ENCODE measurements around the gene RALGAPB. TPM values are rescaled to one million over a fixed set of nuclear protein-coding genes. Genes with fewer than 3 reads are reported as not detected.

RALGAPB gene
- total RNA-seq, 1 donor from 2014 or later, result 20.8 TPM

DNA sequence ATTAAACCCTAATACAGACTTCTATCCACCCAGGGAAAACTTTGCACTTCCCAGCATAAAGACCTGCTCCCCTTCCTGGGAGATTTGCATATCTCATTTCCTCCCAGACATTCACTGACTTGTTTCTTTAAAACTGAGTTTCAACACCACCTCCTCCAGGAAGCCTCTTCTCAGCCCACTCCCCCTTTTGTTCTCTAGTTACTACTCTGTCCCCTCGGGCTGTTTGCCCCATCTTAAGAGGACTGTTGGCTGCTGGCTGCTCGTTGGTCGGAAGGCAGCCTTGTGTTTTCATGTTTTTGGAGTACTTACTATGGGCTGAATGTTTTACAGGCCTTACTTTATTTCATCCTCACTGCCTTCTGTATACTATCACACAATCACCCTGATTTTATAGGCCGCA is 135.5 kb downstream of the RALGAPB start:
- FAIRE-seq, result no peak
- Histone ChIP-seq H3K27me3 (ENCODE audit: control insufficient read depth, insufficient read depth, low read length) (no peaks in the 10 kb centered on the region), H3K4me3 (ENCODE audit: low read depth, low read length) (no peak overlapping the region), H3K36me3 (ENCODE audit: control insufficient read depth, insufficient read depth, low read length) (no peaks in the 10 kb centered on the region)
- DNase-seq (ENCODE audit: low read depth), result no peak
- TF ChIP-seq, protein P1, sequence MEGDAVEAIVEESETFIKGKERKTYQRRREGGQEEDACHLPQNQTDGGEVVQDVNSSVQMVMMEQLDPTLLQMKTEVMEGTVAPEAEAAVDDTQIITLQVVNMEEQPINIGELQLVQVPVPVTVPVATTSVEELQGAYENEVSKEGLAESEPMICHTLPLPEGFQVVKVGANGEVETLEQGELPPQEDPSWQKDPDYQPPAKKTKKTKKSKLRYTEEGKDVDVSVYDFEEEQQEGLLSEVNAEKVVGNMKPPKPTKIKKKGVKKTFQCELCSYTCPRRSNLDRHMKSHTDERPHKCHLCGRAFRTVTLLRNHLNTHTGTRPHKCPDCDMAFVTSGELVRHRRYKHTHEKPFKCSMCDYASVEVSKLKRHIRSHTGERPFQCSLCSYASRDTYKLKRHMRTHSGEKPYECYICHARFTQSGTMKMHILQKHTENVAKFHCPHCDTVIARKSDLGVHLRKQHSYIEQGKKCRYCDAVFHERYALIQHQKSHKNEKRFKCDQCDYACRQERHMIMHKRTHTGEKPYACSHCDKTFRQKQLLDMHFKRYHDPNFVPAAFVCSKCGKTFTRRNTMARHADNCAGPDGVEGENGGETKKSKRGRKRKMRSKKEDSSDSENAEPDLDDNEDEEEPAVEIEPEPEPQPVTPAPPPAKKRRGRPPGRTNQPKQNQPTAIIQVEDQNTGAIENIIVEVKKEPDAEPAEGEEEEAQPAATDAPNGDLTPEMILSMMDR (IDR thresholded peaks at IDR 0.05; ENCODE audit: insufficient read depth, low read length, severe bottlenecking), result no peak

DNA sequence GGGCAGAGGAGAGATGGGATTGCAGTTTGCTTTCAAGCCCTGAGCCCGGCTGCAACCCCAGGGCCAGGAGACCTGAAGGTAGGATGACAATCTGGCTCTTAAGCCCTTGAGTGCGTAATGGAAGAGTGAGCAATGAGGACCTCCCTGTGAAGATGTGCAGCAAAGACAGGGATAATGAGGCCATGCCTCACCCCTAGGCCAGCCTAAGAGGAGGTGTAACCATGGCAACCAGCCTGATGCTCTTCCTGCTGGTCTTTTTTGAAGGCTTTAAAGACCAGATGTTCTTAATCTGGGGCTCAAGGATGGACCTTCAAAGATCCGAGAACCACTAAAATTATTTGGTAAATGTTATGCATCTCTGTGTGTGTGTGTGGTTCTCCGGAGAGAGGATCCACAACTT is 137.2 kb downstream of the RALGAPB start:
- TF ChIP-seq, protein P1 (IDR thresholded peaks at IDR 0.05; ENCODE audit: insufficient read depth, low read length, severe bottlenecking), result no peak
- FAIRE-seq (no peak), DNase-seq (ENCODE audit: low read depth) (no peak)
- Histone ChIP-seq H3K4me3 (ENCODE audit: low read depth, low read length) (no peak overlapping the region), H3K36me3 (ENCODE audit: control insufficient read depth, insufficient read depth, low read length) (no peaks in the 10 kb centered on the region), H3K27me3 (ENCODE audit: control insufficient read depth, insufficient read depth, low read length) (no peaks in the 10 kb centered on the region)

DNA sequence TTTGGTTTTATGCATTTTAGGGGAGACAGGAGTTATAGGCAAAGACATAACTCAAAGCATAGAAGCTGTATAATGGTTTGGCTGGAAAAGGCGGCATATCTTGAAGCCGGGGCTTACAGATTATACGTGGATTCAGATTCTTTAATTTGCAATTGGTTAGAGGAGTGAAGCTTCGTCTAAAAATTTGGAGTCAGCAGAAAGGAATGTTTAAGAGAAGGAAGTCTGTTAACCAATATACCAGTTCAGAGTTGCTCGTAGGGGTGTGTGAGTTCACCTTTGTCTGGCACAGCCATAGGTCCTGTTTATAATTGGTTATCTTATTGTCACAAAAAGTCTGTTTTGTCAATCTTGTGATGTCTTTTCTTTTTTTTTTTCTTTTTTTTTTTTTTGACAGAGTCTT is 137.9 kb downstream of the RALGAPB start:
- FAIRE-seq, result no peak
- peak; percentile 73 for DNase-seq (ENCODE audit: low read depth)

DNA sequence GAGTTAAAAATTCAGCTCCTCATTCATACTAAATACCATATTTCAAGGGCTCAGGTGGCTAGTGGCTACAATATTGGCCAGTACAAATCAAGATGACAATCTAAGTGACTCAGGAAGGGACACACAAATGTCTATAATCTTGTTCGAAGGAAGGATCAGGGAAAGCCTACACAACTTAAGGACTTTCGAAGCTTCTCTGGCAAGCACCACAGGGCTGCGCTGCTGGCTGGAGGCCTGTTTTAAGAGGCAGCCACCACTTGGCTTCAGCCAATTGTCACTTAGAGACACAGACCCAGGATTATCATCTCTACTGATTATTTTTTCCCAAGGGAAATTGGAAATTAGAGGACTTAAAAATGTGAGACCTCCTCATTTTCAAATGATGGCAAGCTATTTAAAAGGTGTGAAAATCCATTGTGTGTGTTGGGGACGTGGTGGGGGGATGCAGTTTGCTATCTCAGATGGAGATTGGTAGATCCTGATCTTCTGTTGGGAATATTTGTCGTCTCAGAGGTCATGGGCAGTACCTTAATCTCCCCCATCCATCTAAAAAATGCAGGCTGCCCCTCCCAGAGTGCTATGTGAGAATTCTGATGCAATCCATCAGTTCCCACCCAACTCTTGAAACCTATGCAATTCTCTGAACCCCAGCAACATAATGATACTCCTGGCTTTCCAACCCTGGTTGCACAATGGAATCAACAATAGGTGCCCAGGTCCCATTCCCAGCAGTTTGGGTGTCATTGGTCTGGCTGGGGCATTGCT is 140.3 kb downstream of the RALGAPB start:
- DNase-seq (ENCODE audit: low read depth), result no peak
- no peak for FAIRE-seq
- no peaks in the 10 kb centered on the region for H3K27me3 ChIP-seq (ENCODE audit: control insufficient read depth, insufficient read depth, low read length)
- TF ChIP-seq, protein P1 (IDR thresholded peaks at IDR 0.05; ENCODE audit: insufficient read depth, low read length, severe bottlenecking), result no peak
- H3K4me3 ChIP-seq (ENCODE audit: low read depth, low read length), result no peak overlapping the region
- no peaks in the 10 kb centered on the region for H3K36me3 ChIP-seq (ENCODE audit: control insufficient read depth, insufficient read depth, low read length)

More for the DNA sequence above, 137.9 kb downstream of the RALGAPB start:
- Histone ChIP-seq H3K27me3 (ENCODE audit: control insufficient read depth, insufficient read depth, low read length) (no peaks in the 10 kb centered on the region), H3K36me3 (ENCODE audit: control insufficient read depth, insufficient read depth, low read length) (no peaks in the 10 kb centered on the region), H3K4me3 (ENCODE audit: low read depth, low read length) (no peak overlapping the region)
- TF ChIP-seq, protein P1 (IDR thresholded peaks at IDR 0.05; ENCODE audit: insufficient read depth, low read length, severe bottlenecking), result no peak

DNA sequence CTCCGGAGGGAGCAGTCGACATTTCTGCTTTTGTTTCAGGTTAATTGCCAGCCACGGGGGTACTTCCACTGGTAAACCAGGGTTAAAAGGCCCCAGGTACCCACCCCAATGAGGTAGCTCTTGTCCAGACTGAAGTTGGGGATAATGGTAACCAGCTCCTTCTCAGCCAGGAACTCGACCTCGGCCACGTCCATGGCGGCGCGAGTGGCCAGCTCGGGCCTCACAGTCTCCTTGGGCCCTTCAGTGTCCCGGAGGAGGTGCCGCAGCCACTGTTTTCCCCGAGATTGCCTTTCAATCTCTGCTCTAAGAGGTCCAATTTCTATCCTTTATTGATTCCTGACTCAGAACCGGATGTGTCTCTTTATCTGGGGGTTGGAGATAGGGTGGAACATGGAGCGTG is 142.6 kb downstream of the RALGAPB start:
- DNase-seq (ENCODE audit: low read depth), result no peak
- FAIRE-seq, result no peak
- H3K36me3 ChIP-seq (ENCODE audit: control insufficient read depth, insufficient read depth, low read length), result no peaks in the 10 kb centered on the region
- no peak overlapping the region for H3K4me3 ChIP-seq (ENCODE audit: low read depth, low read length)
- H3K27me3 ChIP-seq (ENCODE audit: control insufficient read depth, insufficient read depth, low read length), result no peaks in the 10 kb centered on the region
- TF ChIP-seq, protein P1 (IDR thresholded peaks at IDR 0.05; ENCODE audit: insufficient read depth, low read length, severe bottlenecking), result no peak

DNA sequence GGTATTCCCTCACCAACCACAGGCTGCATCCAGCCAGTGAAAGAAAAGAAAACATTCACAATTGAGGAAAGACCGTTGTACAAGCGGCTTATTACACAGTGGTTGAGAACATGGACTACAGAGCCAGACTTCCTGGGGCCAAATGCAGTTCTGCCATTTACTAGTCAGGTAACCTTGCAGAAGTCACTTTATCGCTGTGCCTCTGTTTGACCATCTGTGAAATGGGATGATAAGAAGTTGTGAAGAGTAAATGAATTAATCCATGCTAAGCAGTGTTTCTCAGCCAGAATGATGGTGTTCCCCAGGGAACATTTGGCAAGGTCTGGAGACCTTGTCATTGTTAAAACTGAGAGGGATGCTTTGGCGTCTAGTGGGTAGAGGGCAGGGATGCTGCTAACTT is 143.8 kb downstream of the RALGAPB start:
- no peak for DNase-seq (ENCODE audit: low read depth)
- Histone ChIP-seq H3K27me3 (ENCODE audit: control insufficient read depth, insufficient read depth, low read length) (no peaks in the 10 kb centered on the region), H3K36me3 (ENCODE audit: control insufficient read depth, insufficient read depth, low read length) (no peaks in the 10 kb centered on the region), H3K4me3 (ENCODE audit: low read depth, low read length) (no peak overlapping the region)
- FAIRE-seq, result no peak
- TF ChIP-seq, protein P1 (IDR thresholded peaks at IDR 0.05; ENCODE audit: insufficient read depth, low read length, severe bottlenecking), result no peak

All from bronchial epithelial cell (primary cell).